PFSK-1 (cell line): ENCODE data around the gene ARMC3.

Source experiments
- FOXP2 ChIP-seq: optimal IDR thresholded peaks from 2 replicates; pipeline ENCODE3; 2011; ENCODE audit warnings: borderline replicate concordance, control low read depth, inconsistent platforms; ENCODE audit not compliant: insufficient read depth; ENCODE audit errors: extremely low read length, extremely low read depth
- POLR2AphosphoS5 ChIP-seq: IDR thresholded peaks from 2 replicates; pipeline ENCODE4 v1.6.1; 2012; ENCODE audit warnings: low read depth, mild to moderate bottlenecking, control low read depth, low read length, moderate library complexity
- REST ChIP-seq, 2 experiments: IDR thresholded peaks; 2 replicates each; pipeline versions ENCODE4 v1.6.1 to v1.8.0; 2011 to 2012; ENCODE audit warnings: low read depth in 2 of 2, low read length in 2 of 2, control low read depth in 1 of 2, inconsistent platforms in 1 of 2, mild to moderate bottlenecking in 1 of 2, moderate library complexity in 1 of 2; ENCODE audit not compliant: insufficient read depth in 1 of 2
- SIN3A ChIP-seq: IDR thresholded peaks from 2 replicates; pipeline ENCODE4 v1.6.1; 2012; ENCODE audit warnings: mild to moderate bottlenecking, low read length, moderate library complexity, borderline replicate concordance; ENCODE audit not compliant: insufficient read depth
- TAF1 ChIP-seq: IDR thresholded peaks from 2 replicates; pipeline ENCODE4 v1.6.1; 2012; ENCODE audit warnings: low read length, control low read depth, borderline replicate concordance; ENCODE audit not compliant: insufficient read depth

The ARMC3 gene

GRCh38 chr10:23016636-23017035, 88.8 kb downstream of the ARMC3 start:
- TF ChIP-seq POLR2AphosphoS5, result no peak
- no peak for TF ChIP-seq FOXP2
- no peak for TF ChIP-seq SIN3A
- no peak for TF ChIP-seq TAF1
- no peak for TF ChIP-seq REST (IDR thresholded peaks at IDR 0.05; ENCODE audit: insufficient read depth in 1 of 2, low read depth in 2 of 2, low read length in 2 of 2)

- TF ChIP-seq SIN3A, result no peak
- TF ChIP-seq FOXP2, result no peak
- no peak for TF ChIP-seq POLR2AphosphoS5
- no peak for TF ChIP-seq TAF1
- TF ChIP-seq REST (IDR thresholded peaks at IDR 0.05; ENCODE audit: insufficient read depth in 1 of 2, low read depth in 2 of 2, low read length in 2 of 2), result no peak
Observed at GRCh38 chr10:23019633-23020032, 91.8 kb downstream of the ARMC3 start.

GRCh38 chr10:23021430-23021829, 93.6 kb downstream of the ARMC3 start:
- TF ChIP-seq REST (IDR thresholded peaks at IDR 0.05; ENCODE audit: insufficient read depth in 1 of 2, low read depth in 2 of 2, low read length in 2 of 2), result no peak
- TF ChIP-seq SIN3A, result no peak
- no peak for TF ChIP-seq POLR2AphosphoS5
- TF ChIP-seq FOXP2, result no peak
- no peak for TF ChIP-seq TAF1

- TF ChIP-seq POLR2AphosphoS5, result no peak
- TF ChIP-seq TAF1, result no peak
- TF ChIP-seq REST (IDR thresholded peaks at IDR 0.05; ENCODE audit: insufficient read depth in 1 of 2, low read depth in 2 of 2, low read length in 2 of 2), result no peak
Observed at GRCh38 chr10:23024002-23024401, 96.1 kb downstream of the ARMC3 start.

DNA sequence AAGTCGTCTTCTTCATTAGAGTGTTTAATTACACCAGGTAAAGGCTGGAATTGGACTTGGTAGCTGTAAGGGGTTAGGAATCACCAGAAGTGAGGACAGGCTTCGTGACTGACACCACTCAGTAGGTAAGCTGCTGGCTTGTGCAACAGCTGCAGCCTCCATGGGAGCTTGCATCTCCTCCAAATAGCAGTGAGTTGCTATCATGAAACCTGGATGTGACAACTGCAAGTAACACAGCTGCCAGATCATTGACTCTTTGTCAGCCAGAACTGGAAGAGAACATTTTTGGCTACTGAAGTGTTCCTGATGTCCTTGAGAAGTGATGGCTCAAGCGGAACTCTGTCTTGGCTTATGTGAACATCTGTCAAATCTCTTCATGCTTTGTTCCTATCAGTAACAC, 103.5 kb downstream of the ARMC3 start:
- TF ChIP-seq POLR2AphosphoS5, result no peak
- no peak for TF ChIP-seq SIN3A
- TF ChIP-seq TAF1, result no peak
- no peak for TF ChIP-seq REST (IDR thresholded peaks at IDR 0.05; ENCODE audit: insufficient read depth in 1 of 2, low read depth in 2 of 2, low read length in 2 of 2)
- TF ChIP-seq FOXP2, result no peak
